ENCODE measurements around the gene SMG6.

The SMG6 gene

DNA sequence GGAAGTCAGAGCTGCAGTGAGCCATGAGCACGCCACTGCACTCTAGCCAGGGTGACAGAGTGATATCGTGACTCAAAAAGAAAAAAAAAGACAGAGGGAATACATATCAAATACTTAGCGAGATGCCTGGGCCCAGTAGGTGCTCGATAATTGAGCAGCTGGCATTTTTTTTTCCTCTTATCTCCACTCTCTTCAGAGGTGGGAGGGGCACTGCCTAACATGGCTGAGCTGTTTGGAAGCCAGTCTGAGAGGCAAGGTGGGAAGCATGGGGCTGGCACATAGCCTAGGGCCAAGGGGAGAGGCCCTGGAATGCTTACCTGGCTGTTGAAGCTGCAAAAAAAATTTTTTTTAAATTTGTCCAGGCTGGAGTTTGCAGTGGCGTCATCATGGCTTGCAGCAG lies 210.2 kb downstream of the SMG6 start:
- DNase-seq: no peak

DNA sequence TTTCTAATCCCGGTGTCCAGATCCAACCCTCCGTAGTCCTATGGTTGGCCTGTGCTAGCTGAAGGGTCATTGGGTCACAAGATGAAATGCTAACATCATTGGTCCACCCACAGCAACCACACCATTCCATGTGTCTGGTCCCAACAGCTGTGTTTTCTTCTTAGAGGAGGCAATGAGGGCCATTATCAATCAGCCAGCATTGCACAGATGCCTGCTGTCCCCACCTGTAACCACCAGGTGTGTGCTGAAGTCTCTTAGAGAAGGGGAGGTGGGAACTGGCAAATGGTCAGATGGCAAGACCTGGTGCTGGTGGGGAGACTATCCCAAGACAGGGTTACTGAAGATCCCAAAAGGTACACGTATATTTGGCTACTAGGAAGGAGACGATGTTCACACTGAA lies 211.3 kb downstream of the SMG6 start:
- no peak for DNase-seq

DNA sequence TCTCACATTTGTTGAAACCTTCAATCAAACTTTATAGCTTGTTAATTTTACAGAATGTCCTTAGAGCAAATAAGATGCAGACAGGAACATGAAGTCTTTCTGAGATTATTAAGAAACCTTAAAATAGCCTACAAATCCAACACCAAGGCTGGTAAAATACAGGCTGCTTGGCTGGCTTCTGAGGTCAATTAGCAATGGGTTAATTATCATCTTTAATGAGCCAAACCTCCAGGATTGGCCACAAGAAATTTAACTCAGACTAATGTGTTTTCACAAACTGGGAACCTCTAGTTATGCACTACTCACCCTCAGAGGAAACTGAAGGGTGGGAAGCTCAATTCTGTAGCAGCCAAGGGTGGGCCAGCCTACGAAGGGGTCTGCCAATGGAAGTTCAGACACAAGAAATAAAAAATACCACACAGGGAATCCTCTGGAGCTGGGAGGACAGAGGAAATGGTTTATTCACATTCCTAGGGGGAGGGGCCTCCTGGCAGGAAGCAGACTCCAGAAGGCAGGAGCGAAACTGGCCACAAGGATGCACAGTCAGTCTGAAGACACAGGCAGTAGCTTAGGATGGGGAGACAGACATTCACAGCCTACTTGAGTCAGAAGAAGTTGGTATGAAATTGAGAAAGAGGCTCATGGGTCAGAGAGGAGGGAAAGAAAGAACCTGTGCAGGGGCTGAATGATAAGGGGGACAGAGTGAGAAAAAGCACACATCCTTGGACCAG lies 212.6 kb downstream of the SMG6 start:
- DNase-seq: no peak

DNA sequence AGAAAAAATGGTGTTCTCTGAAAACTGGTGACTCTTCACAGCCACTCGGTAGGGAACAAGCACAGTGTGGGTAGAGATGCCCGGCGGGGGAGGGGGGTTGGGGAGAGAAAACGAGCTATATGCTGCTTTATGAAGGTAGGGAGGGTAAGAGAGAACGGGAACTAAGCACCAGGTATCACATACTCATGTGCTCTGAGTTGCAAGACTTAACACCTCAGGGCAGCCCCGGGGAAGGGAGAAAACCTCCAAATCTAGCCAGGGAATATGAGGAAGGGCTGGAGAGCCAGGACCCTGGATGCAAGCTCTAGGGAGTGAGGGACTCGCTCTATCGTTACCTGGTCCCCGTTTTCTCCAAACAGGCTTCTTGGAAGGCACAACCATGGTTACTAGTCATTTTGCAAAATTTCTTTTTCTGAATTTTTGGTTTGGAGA lies 213.4 kb downstream of the SMG6 start:
- DNase-seq: no peak

DNA sequence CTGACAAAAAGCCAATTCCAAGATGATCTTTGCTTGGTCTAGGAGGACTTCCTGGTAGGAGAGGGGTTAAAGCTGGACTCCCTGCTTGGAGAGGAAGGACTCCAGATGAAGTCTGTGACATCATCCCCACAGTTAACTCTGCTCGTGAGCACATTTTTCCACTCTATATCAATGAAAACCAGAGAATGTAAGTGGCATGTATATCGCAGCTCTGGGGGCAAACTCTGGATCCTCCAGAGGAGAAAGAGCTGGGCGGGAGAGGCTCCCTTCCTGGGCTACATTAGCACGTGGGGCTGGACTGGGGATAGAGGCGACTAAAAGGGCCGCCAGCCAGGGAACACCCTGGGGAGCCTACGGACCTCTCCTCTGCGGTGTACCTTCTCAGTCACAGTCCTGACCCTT lies 214.6 kb downstream of the SMG6 start:
- no peak for DNase-seq

DNA sequence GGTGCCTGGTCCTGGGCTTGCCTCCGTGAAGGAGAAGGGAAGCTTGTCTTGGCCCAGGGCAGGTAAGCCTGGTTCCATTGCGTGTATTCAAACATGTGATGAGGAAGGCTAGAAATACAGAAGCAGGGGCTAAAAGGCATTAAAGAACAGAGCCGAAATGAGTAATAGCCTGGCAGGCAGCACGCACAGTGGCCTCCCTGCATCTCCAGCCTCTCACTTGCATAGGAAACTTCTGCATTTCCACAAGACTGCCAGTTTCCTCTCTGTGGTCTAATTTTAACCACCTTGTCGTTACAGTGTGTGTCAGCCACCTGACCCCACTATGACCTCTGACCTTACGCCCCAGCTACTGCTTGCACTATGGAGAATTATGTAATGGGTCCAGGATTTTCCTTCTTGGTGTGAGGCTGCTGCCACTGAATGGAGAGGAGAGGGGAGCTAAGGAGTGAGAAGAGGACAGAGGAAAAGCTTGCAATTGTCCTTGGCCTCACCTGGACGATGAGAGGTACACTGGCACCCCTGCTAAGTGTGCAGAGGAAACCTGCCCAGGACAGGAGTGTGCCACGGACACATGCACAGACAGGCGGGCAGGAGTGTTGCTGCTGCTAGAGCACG lies 215.9 kb downstream of the SMG6 start:
- peak; percentile 23 for DNase-seq

DNA sequence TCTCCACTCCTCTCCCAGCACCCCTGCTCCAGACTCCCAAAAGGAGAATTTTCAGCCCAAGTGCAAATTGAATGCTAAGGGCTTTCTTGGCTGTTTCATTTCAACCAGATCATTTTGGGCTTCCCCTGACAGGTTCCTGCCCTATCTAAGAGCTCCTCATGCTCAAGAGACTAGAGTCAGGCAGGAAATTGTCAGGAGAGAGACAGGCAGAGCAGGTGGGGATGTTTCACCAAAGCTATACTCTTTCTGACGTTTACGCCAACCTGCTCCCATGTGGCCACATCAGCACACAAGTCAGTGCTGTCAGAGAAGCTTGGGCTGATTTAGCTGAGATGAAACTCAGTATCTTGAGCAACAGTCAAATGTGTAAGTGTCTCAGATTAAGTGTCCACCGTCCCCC lies 217.3 kb downstream of the SMG6 start:
- DNase-seq: no peak

DNA sequence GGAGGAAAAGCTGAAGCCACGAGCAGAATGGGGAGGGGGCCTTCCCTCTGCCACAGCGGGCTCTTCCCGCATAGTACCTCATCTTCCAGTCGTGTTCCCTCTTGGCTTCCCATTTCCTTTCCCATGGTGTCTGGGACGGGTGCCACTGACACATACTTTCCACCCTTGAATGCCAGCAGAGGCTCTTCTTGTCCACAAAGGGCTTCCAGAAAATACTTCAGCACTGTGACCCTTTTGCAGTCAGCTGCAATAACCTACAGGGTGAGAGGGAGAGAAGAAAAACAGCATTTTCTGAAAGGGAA lies 218.0 kb downstream of the SMG6 start:
- DNase-seq: no peak

DNA sequence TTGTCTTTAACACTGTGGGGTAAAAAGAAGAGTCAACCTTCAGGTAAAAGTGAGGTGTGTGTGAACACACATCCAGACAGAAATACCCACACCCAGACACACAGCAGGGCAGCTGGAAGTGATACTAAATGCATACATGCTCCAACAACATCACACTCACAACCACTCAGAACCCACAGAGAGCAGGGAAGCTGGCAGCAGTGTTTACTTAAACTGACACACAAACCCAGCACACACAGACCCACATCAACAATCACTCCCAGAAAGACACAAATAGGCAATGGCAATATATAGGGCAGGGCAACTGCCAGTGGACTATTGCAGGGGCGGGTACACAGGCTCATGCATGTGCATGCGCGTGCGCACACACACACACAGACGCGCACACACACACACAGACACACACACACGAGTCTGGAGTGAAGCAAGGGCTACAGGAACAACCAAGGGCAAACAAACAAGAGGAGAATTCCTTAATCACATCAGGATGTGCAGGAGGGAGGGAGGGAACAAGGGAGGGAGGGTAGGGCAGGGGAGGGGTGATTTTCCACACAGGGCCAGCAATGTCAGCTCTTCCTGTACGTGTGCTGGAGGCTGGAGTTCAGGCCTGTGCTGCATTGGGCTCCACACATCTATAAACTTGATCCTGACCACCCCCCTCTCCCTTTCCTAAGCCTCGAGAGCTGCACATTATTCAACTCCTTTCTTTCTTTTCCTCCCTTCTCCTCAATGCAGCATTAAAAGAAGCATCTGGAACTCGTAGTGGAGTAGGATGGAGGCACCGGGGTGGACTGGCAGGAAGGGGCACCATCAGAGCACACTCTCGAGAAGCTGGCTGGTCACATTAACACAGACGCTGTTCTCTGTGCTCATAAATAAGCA lies 218.6 kb downstream of the SMG6 start:
- DNase-seq: no peak

DNA sequence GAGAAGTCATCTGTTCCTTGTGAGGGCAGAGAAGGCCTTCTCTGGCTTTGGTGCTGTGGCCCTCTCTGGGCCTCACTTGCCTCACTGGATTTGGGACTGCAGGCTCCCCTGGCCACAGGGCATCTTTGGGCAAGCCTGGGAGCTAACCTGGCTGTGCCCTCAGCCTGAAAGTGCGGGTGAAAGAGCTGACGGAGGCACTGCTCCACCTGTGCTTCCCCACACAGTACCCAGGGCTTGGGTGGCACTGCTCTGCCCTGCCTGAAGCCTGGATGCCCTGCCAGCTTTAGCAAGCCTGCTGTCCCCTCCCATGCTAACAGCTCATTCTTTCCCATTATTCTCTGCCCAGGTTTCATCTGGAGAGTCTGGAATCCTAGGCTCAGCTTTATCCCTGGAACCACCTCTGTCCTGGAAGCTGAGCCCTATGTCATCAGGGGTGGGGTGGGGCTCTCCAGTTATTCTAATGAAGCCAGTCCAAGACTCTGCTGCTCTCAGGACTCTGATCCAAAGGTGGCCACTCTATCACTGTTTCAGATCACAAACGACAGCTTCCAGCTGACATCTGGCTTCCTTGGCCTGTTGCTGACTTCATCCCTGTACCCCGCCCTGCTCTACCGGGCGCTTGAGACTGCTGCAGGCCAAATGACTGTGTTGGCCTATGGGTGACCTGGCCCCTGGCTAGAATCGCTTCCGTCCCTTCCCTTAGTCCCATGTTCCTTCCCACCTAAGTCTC lies 219.4 kb downstream of the SMG6 start:
- no peak for DNase-seq

DNA sequence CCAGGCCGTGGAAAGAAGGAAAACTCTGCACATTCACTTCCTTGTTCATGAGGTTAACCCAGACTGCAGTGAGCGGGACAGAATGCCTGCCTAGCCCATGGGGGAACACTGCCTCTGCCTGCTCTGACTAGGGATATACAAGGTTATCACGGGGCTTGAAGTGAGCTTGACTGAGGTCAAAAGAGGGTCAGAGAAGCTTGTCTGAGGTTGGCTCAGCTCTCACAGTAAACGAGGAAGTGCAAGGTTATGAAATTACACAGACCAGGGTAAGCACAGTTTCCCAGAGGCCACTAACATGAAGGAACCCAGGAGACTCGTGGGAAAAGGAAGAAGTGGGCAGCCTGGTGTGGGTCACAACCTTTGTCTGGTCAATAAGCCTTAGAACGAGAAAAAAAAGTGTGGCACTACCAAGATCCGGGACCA lies 220.0 kb downstream of the SMG6 start:
- DNase-seq: no peak

DNA sequence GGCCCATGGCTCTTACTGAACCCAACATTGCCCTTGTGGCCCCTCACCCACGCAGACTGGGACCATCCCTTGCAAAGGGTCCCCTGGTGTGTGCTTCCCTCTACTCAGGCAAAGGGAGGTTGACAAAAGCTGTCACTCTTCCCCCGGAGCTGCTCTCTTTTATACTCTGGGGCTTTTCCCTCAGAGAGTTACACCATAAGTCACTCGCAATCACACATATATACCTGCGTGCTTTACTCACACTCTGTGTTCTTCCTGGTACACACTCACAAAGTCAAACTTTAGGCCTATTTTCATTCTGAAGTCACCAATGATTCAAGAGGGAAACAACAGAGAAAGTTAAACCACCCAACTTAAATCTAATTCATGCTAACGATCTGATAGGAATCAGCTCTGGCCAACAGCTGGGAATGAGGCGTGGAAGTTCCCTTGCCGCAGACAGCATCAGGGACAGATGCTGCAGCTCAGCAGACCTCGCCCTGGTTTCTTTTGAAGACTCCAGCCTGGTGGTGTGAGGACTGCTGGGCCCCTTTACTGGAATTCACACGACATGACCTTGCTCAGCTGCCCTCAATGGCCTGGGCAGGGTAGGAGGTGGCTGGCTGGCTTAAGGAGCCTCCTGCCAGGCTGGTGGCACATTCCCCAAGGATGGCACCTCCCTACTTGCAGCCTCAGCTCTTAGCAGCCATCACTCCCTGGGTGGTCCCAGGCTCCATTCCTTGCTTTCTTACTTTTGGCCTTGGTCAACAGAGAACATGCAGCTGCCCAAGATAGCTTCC lies 221.4 kb downstream of the SMG6 start:
- no peak for DNase-seq

DNA sequence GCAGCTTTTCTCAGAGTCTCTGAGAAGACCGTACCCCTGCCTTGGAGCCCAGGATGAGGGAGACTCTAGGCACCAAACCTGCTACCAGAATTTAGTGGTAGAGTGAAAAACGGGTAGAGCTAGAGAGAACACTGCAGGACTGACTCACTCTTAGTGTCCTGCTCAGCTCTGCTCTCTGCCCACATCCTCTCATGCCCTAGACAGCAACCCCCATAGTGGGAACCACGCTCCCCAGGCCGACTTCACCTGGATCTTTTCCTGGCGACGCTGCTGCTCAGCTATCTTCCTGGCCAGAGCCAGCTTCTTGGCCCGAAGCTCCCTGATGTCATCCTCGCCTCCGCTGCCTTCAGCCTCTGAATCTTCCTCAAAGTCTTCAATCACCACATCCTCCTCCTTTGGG lies 222.0 kb downstream of the SMG6 start:
- DNase-seq: no peak

DNA sequence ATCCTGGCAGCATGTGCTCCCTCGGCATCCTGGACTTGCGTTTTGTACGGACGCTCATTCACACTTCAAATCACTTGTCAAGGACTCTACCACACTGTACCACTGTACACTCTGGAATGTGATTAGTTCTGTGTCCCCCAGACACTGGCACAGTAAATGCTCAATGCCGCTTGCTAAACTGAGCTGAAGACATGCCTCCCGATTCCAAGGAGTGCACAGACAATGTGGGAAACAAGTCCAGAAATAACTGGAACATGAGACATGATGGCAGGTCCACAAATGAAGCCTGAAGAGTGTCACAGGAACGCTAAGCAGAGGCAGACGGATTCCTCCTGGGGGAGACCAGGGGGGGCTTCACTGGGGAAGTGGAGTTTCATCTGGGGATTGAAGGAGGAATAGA lies 226.5 kb downstream of the SMG6 start:
- no peak for DNase-seq

DNA sequence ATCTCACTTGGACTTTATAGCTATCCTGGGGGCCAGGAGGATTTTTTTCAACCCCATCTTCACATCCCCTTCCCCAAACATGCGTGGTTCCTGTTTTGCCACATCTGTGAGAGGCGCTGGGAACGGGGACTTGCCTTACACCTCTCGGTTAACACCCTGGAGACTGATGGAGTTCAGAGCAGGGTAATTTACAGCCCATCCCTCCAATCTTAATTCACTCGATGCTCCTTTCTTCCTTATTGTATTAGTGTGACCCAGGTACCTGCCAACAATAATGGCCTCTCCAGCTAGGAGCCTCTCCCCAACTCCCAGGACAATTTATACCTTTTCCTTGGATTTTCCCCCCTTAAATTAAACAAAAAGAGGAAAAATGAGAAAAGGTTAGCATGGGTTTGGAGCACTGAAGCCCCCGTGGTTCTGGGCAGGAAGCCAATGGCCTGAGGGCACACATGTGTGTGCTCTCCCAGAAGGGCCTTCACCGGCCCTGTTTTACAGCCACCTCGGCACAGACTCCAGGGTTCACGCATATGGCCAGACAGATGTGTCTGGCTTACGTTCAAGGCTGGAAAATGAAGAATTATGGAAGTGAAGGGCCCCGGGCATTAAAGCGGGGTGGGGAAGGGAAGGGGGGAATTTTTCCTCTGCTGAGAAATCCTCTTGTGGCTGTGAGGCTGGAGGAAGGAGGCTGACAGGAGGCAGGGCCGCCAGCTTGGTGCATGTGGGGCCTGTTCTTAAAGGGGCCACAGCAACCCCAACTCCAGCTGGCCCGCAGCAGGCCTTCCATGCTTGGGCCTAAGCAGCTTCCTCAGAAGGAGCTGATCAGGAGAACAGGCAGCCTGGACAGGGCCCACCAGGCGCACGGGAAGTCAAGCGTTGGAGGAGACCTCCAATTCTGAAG lies 227.2 kb downstream of the SMG6 start:
- DNase-seq: no peak

DNA sequence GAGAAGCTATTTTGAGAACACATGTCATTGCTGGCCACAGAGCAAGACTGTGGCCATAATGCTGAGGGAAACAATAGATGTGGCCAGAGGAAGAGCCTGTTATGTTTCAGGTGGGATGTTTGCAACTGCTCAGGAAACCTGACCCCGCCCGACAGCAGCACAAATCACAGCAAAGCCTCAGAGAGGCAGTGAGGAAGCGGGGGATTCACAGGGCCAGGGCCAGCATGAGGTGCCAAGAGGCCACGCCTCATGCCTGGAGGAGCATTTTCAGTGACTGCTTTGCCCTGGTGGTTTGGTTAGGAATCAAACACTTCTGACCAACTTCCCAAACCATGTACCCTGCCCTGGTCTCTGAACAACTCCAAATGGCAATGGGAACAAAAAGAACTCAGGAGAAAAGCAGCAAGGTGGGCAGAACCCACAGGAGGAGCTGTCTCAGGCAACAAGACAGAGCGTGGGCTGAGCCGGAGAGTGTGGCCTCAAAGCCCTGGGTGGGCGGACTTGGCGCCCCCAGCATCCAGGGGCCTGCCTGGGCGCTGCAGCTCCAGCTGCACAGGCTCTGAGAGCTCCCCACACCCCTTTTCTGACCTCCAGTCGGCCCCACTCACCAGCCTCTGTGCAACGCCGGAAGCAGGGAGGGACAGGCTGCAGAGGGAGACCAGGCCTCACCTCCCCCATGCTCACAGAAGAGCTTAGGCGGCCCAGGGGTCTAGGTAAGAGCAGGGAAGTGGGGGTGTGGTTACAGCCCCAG lies 228.1 kb downstream of the SMG6 start:
- no peak for DNase-seq

DNA sequence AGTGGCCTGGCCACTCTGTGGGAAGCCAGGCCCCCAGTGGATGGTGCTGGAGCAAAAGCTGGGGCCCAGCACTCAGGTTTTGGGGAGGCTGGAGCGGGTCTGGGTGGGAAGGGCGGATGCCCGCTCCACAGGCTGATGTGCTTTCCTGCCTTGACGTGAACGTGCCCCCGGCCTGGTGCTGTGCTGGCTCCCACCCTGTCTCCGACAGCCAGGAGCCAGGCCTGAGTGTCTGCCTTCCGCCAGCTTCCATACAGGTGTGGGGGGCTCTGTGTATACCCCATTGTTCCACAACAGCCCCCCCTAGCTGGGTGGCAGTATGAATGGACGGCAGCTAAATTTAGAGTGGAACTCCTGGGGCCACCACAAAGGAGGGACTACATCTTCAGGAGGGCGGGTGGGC lies 228.7 kb downstream of the SMG6 start:
- DNase-seq: no peak

DNA sequence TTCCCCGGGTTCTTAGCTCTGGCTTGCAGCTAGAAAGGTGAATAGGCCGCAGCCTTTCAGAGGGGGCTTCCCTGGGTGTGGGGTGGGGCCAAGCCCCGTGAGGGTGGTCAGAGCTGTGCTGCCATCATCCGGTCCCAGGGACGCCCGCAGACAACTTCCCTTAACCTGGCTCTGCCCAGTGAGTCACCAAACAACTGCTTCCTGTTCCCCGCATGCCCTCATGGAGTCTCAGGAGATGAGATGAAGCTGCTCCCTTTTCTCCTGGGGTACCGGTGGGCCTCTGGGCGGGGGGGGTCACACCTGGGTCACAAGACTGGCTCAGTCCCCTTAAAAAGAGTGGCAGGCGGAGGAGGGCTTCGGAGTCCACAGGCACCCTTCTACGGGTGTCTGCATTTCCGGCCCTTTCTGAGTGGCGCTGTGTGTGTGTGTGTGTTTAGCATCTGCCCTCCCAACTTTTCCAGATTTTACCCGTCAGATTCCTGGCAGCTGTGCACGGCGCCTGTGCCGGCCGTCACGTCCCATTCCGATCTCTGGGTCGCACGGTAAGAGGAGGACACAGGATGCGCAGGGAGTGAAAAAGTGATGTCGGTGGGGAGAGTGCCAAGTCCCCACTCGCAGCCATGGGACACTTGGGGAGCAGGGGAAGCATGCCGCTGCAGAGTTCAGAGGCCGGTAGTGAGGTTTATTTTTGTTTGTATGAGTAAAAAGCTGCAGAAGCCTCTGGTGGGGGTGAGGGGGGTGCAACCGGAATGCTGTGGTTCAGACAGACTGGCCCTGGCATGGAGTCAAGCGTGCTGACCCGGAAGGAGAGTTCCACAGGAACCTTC lies 231.9 kb downstream of the SMG6 start:
- DNase-seq: no peak

DNA sequence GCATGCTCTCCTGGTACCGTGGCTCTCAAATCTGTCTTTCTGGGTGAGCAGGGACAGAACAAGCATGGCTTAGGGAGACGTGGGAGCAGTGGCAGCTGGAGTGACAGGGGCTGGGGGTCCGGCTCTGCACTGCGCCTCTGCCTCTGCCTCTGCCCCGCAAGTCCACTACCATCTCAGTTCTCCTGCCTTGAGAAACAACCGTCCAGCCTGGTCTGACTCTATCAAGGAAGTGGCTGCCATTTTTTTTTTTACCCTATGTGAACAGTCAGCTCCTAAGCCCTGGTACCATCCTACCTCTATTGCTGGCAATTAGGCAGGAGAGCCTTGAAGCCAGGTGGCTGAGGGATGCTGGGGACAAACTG lies 232.6 kb downstream of the SMG6 start:
- DNase-seq: no peak
